Thyroid gland (tissue), 4 donors: ENCODE results near the gene DOHH.

Source experiments
- POLR2A ChIP-seq, 2 donors: fragments of 450-650 bp; IDR thresholded peaks; one replicate each; pipeline ENCODE4 v1.6.1; 2017; ENCODE audit warnings: antibody characterized with exemption in 2 of 2, mild to moderate bottlenecking in 2 of 2, moderate library complexity in 1 of 2
- TF ChIP-seq, protein P1 (sequence below), 6 experiments: fragments of 200-600 bp in 3 of 6; fragments of 450-650 bp in 3 of 6; sonication (generic) in 3 of 6; IDR thresholded peaks; one replicate each; pipeline ENCODE4 v1.5.1; 2016 to 2019; ENCODE audit warnings: antibody characterized with exemption in 6 of 6, mild to moderate bottlenecking in 2 of 6, inconsistent platforms in 1 of 6, moderate library complexity in 1 of 6

DNA sequence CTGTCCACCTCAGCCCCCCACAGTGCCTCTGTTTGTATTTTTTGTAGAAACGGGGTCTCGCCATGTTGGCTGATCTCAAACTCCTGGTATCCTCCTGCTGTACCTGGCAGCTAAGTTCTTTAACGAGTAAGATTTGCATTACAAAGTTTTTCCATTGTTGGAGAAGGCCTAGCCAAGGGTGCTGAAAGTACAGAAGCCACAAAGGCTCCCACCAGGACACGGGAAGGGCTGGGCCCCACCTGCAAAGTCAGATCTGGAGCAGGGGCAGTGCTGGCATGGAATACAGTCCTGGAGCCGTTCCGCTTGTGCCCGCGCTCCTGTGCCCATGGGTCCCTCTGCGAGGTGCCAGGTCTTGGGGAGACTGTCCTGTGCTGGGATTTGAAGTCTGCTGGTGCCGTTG is 17.8 kb upstream of the DOHH start:
- TF ChIP-seq, protein P1, sequence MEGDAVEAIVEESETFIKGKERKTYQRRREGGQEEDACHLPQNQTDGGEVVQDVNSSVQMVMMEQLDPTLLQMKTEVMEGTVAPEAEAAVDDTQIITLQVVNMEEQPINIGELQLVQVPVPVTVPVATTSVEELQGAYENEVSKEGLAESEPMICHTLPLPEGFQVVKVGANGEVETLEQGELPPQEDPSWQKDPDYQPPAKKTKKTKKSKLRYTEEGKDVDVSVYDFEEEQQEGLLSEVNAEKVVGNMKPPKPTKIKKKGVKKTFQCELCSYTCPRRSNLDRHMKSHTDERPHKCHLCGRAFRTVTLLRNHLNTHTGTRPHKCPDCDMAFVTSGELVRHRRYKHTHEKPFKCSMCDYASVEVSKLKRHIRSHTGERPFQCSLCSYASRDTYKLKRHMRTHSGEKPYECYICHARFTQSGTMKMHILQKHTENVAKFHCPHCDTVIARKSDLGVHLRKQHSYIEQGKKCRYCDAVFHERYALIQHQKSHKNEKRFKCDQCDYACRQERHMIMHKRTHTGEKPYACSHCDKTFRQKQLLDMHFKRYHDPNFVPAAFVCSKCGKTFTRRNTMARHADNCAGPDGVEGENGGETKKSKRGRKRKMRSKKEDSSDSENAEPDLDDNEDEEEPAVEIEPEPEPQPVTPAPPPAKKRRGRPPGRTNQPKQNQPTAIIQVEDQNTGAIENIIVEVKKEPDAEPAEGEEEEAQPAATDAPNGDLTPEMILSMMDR (IDR thresholded peaks at IDR 0.05), result no peak
- TF ChIP-seq POLR2A (IDR thresholded peaks at IDR 0.05), result no peak
